ENCODE measurements around the gene CTDSPL.

CTDSPL gene

GRCh38 chr3:37816271-37816670 is 45.4 kb upstream of the CTDSPL start:
- DNase-seq (ENCODE audit: low spot score): no peak
- TF ChIP-seq CTCF (IDR thresholded peaks at IDR 0.05; ENCODE audit: poor library complexity, severe bottlenecking): no peak
- ATAC-seq (ENCODE audit: low read depth): no peak
- Histone ChIP-seq H3K4me3 (ENCODE audit: severe bottlenecking) (no peak overlapping the region), H3K27ac (ENCODE audit: poor library complexity, severe bottlenecking) (no peak overlapping the region), H3K4me1 (ENCODE audit: insufficient read depth, poor library complexity, severe bottlenecking) (no peaks in the 10 kb centered on the region), H3K36me3 (ENCODE audit: low read depth) (no peaks in the 10 kb centered on the region), H3K27me3 (ENCODE audit: insufficient read depth, poor library complexity, severe bottlenecking) (no peaks in the 10 kb centered on the region), H3K9me3 (ENCODE audit: severe bottlenecking) (no peaks in the 10 kb centered on the region)

- H3K9me3 ChIP-seq (ENCODE audit: severe bottlenecking): no peaks in the 10 kb centered on the region
- H3K27me3 ChIP-seq (ENCODE audit: insufficient read depth, poor library complexity, severe bottlenecking): no peaks in the 10 kb centered on the region
- ATAC-seq (ENCODE audit: low read depth) (no peak), DNase-seq (ENCODE audit: low spot score) (no peak)
- H3K27ac ChIP-seq (ENCODE audit: poor library complexity, severe bottlenecking): no peak overlapping the region
- no peaks in the 10 kb centered on the region for H3K4me1 ChIP-seq (ENCODE audit: insufficient read depth, poor library complexity, severe bottlenecking)
- H3K36me3 ChIP-seq (ENCODE audit: low read depth): no peaks in the 10 kb centered on the region
- no peak overlapping the region for H3K4me3 ChIP-seq (ENCODE audit: severe bottlenecking)
- TF ChIP-seq CTCF (IDR thresholded peaks at IDR 0.05; ENCODE audit: poor library complexity, severe bottlenecking): no peak
Measured at GRCh38 chr3:37819591-37819990, 42.1 kb upstream of the CTDSPL start.

DNA sequence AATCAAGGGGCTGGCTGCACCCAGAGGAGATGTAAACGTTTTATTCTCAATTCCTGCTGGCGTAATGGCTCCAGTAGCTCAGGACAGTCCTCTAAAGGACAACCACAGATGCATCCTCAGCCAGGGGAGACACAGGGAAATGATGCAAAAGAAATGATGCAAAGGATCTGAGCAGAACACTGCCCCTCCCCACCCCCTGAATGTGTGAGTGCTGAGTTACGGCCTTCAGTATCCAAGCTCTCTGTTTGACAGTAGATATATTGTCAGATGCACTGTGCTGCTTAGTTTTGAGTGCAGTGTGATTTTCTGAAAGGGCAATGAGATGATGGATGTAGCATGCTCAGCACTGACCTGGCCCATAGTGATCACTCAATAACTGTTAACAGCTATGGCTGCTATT is 41.4 kb upstream of the CTDSPL start:
- Histone ChIP-seq H3K36me3 (ENCODE audit: low read depth) (no peaks in the 10 kb centered on the region), H3K4me1 (ENCODE audit: insufficient read depth, poor library complexity, severe bottlenecking) (no peaks in the 10 kb centered on the region), H3K27ac (ENCODE audit: poor library complexity, severe bottlenecking) (no peak overlapping the region), H3K27me3 (ENCODE audit: insufficient read depth, poor library complexity, severe bottlenecking) (no peaks in the 10 kb centered on the region), H3K4me3 (ENCODE audit: severe bottlenecking) (no peak overlapping the region), H3K9me3 (ENCODE audit: severe bottlenecking) (no peaks in the 10 kb centered on the region)
- no peak for TF ChIP-seq CTCF (IDR thresholded peaks at IDR 0.05; ENCODE audit: poor library complexity, severe bottlenecking)
- no peak for DNase-seq (ENCODE audit: low spot score)
- ATAC-seq (ENCODE audit: low read depth): no peak

DNA sequence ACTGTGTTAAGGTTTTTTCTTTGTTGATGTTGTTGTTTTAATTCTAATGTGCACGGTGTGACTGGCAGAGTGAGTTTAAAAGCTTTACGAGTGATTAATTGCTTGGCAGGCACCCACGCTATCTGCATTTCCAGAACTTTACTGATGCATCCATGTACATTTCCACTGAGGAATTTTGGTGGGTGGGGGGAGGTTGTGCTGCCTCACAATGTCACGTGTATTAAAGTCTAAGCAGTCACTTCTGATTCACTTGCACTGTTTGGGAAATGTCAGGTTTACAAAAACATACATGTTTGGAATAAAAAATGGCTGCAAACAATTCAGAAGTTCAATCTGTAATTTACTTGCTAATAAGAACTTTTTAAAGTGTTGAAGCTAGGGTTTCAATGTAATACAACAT is 38.5 kb upstream of the CTDSPL start:
- Histone ChIP-seq H3K27ac (ENCODE audit: poor library complexity, severe bottlenecking) (no peak overlapping the region), H3K9me3 (ENCODE audit: severe bottlenecking) (no peaks in the 10 kb centered on the region), H3K27me3 (ENCODE audit: insufficient read depth, poor library complexity, severe bottlenecking) (no peaks in the 10 kb centered on the region), H3K36me3 (ENCODE audit: low read depth) (no peaks in the 10 kb centered on the region), H3K4me3 (ENCODE audit: severe bottlenecking) (no peak overlapping the region), H3K4me1 (ENCODE audit: insufficient read depth, poor library complexity, severe bottlenecking) (no peaks in the 10 kb centered on the region)
- ATAC-seq (ENCODE audit: low read depth) (no peak), DNase-seq (ENCODE audit: low spot score) (no peak)
- no peak for TF ChIP-seq CTCF (IDR thresholded peaks at IDR 0.05; ENCODE audit: poor library complexity, severe bottlenecking)

- DNase-seq (ENCODE audit: low spot score) (no peak), ATAC-seq (ENCODE audit: low read depth) (no peak)
- no peaks in the 10 kb centered on the region for H3K36me3 ChIP-seq (ENCODE audit: low read depth)
- H3K27me3 ChIP-seq (ENCODE audit: insufficient read depth, poor library complexity, severe bottlenecking): no peaks in the 10 kb centered on the region
- H3K9me3 ChIP-seq (ENCODE audit: severe bottlenecking): no peaks in the 10 kb centered on the region
- H3K4me3 ChIP-seq (ENCODE audit: severe bottlenecking): no peak overlapping the region
- no peak overlapping the region for H3K27ac ChIP-seq (ENCODE audit: poor library complexity, severe bottlenecking)
- no peak for TF ChIP-seq CTCF (IDR thresholded peaks at IDR 0.05; ENCODE audit: poor library complexity, severe bottlenecking)
- no peaks in the 10 kb centered on the region for H3K4me1 ChIP-seq (ENCODE audit: insufficient read depth, poor library complexity, severe bottlenecking)
Measured at GRCh38 chr3:37824090-37824953, 37.4 kb upstream of the CTDSPL start.
